ENCODE measurements around the gene NR1I3. TPM values are rescaled to one million over a fixed set of nuclear protein-coding genes. Genes with fewer than 3 reads are reported as not detected.
A peak's percentile ranks its signal among the peaks of the same experiment; 100 is the strongest.
"Not testable (repeated sequence)": the region's sequence is repeated elsewhere in the genome, so short reads cannot be mapped to it uniquely, and the experiment has no call there.

Gene NR1I3
- total and polyA plus RNA-seq, 2 experiments from 2014 or later, result 2.6 to 8.1 TPM

DNA sequence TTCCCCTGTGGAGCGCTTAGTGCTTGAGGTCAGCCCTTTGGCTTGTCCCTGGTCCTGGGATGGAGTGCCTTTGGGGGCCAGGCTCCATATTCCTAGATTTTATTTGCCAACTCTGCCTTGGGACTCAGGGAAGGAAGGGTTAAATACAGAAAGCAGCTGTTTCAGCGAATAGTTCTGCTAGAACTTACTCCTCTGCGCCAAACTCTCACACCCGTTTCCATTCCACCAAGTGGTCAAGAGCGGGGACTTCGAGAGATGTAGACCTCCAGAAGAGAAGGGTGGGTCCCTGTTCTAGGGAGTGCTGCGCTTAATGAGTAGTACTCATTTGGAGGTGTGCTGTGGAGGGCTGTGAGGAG is 12.8 kb downstream of the NR1I3 start:
- no peak overlapping the region for H2AFZ ChIP-seq
- H3K4me3 ChIP-seq, result no peak overlapping the region
- no peaks in the 10 kb centered on the region for H4K20me1 ChIP-seq (ENCODE audit: insufficient read depth, poor library complexity, severe bottlenecking)
- H3K4me1 ChIP-seq (ENCODE audit: insufficient read depth), result peaks cover 10% of the 10 kb centered on the region
- no peaks in the 10 kb centered on the region for H3K36me3 ChIP-seq (replicated peaks; ENCODE audit: insufficient read depth, low read depth)
- H3K9me2 ChIP-seq (replicated peaks; ENCODE audit: insufficient read depth), result no peaks in the 10 kb centered on the region
- no peaks in the 10 kb centered on the region for H3K9me3 ChIP-seq (ENCODE audit: low read depth)
- H3K27ac ChIP-seq, result peak overlapping the region; percentile 86
- TF ChIP-seq EZH2phosphoT487 (IDR thresholded peaks at IDR 0.05; ENCODE audit: low read depth, severe bottlenecking, unreplicated experiment), result no peak
- no peak for TF ChIP-seq EZH2 (IDR thresholded peaks at IDR 0.05; ENCODE audit: borderline replicate concordance)
- WGBS (ENCODE audit: low lambda C conversion rate, missing lambda C conversion rate), result 73% methylated on average over 7 of the region's 7 CpGs
- peaks cover 4% of the 10 kb centered on the region for H3K79me2 ChIP-seq
- DNase-seq (ENCODE audit: low spot score), result no peak
- H3K4me2 ChIP-seq, result peak overlapping the region; percentile 19
- no peaks in the 10 kb centered on the region for H3K27me3 ChIP-seq

DNA sequence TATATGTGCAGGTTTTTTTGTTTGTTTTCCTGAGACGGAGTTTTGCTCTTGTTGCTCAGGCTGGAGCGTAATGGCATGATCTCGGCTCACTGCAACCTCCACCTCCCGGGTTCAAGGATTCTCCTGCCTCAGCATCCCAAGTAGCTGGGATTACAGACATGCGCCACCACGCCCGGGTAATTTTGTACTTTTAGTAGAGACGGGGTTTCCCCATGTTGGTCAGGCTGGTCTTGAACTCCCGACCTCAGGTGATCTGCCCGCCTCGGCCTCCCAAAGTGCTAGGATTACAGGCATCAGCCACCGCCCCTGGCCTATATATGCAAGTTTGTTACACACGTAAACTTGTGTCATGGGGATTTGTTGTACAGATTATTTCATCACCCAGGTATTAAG is 13.3 kb downstream of the NR1I3 start:
- H3K9me2 ChIP-seq (replicated peaks; ENCODE audit: insufficient read depth); H3K9me3 ChIP-seq (ENCODE audit: low read depth); DNase-seq (ENCODE audit: low spot score); H3K36me3 ChIP-seq (replicated peaks; ENCODE audit: insufficient read depth, low read depth); H3K4me1 ChIP-seq (ENCODE audit: insufficient read depth); H3K4me3 ChIP-seq; H3K79me2 ChIP-seq; H2AFZ ChIP-seq; H4K20me1 ChIP-seq (ENCODE audit: insufficient read depth, poor library complexity, severe bottlenecking); H3K27me3 ChIP-seq: not testable (repeated sequence)
- WGBS (ENCODE audit: low lambda C conversion rate, missing lambda C conversion rate), result 62% methylated on average over 13 of the region's 13 CpGs
- H3K27ac ChIP-seq, result peak overlapping the region; percentile 86
- H3K4me2 ChIP-seq, result peak overlapping the region; percentile 19

DNA sequence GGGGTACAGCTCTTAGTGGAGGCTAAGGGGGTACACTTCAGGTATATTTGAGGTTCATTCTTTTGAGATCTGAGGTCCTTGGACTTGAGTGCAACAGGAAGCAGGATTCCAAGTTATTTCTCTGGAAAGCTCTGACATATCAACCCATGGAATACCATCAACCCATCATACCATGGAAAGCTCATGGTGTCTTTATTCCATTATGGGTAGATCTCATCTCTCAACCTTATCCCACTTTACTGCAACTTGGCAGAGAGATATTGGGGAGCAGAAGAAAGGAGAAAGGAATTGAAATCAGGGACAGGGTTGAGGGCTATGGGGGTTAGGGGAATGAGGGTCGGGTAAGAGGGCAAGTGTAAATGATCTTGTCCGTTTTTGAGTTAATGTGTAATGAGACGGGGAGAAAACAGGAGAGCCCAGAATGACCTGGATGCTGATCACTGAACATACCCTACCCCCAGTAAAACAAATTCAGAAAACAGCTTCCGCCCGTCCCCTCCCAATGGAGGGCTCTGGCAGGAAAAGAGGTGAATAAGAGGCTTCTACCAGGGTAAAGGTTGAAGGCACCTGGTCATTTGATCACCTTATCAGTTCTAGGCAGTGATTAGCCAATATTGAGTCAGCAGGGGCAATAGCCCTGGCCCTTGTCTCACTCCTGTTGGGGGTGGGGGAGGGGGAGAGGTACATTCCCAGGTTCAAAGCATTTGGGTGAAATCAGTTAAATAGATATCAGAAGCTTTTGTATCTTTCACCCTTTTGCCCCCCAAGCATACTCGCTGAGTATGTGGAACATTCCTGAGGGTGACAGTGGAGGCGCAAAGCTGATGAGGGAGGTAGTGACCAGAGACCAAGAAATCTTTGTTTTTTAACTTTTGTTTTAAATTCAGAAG is 14.0 kb downstream of the NR1I3 start:
- Histone ChIP-seq H3K79me2 (peaks cover 4% of the 10 kb centered on the region), H3K4me2 (peak overlapping the region; percentile 63), H3K9me3 (ENCODE audit: low read depth) (no peaks in the 10 kb centered on the region), H3K4me1 (ENCODE audit: insufficient read depth) (peaks cover 13% of the 10 kb centered on the region), H3K27me3 (no peaks in the 10 kb centered on the region), H3K4me3 (no peak overlapping the region), H3K9me2 (replicated peaks; ENCODE audit: insufficient read depth) (no peaks in the 10 kb centered on the region), H4K20me1 (ENCODE audit: insufficient read depth, poor library complexity, severe bottlenecking) (no peaks in the 10 kb centered on the region), H3K36me3 (replicated peaks; ENCODE audit: insufficient read depth, low read depth) (no peaks in the 10 kb centered on the region), H3K27ac (peak overlapping the region; percentile 86), H2AFZ (no peak overlapping the region)
- DNase-seq (ENCODE audit: low spot score), result peak; percentile 84
- TF ChIP-seq, protein P1, sequence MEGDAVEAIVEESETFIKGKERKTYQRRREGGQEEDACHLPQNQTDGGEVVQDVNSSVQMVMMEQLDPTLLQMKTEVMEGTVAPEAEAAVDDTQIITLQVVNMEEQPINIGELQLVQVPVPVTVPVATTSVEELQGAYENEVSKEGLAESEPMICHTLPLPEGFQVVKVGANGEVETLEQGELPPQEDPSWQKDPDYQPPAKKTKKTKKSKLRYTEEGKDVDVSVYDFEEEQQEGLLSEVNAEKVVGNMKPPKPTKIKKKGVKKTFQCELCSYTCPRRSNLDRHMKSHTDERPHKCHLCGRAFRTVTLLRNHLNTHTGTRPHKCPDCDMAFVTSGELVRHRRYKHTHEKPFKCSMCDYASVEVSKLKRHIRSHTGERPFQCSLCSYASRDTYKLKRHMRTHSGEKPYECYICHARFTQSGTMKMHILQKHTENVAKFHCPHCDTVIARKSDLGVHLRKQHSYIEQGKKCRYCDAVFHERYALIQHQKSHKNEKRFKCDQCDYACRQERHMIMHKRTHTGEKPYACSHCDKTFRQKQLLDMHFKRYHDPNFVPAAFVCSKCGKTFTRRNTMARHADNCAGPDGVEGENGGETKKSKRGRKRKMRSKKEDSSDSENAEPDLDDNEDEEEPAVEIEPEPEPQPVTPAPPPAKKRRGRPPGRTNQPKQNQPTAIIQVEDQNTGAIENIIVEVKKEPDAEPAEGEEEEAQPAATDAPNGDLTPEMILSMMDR (IDR thresholded peaks at IDR 0.05; ENCODE audit: poor library complexity), result no peak
- TF ChIP-seq EZH2phosphoT487 (IDR thresholded peaks at IDR 0.05; ENCODE audit: low read depth, severe bottlenecking, unreplicated experiment), result no peak
- TF ChIP-seq EZH2 (IDR thresholded peaks at IDR 0.05; ENCODE audit: borderline replicate concordance), result no peak
- WGBS (ENCODE audit: low lambda C conversion rate, missing lambda C conversion rate), result 53% methylated on average over 7 of the region's 7 CpGs

DNA sequence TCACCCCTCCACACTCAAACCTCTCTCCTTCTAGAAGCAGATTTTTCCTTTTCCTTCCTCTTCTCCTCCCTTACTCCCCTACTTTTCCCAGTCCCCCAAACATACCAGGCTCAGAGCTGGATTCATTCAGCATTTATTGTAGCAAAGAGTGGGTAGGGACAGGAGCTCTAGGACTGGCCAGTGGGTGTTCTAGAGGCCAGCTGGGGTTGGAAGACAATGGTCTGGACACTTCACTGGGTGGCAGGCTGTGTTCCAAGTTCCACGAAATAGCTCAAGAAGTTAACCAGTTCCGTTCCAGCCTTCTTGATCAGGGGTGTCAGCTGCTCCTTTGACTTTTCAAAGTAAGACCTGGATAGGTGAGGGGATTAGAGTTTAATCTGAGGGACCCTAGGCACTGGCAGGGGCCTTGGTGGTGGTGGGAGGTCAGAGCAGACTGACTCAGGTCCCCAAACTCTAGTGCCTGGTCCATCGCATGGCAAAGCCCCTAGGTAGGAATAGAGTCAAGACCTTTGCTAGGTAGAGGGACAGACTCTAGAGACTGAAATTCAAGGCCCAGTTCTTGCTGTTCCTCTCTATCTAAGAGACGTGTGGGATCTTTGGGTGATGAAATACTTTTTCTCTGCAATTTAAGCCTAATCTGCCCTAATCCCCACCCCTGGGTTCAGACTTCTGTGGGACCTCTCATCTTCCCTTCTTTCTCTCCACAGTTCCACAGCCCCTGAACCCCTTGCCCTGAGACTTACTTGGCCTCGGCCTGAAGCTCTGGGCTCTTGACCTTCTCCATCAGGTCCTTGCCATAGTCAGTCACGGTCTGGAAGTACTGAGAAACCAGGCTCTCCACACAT is 15.6 kb downstream of the NR1I3 start:
- no peak overlapping the region for H3K4me3 ChIP-seq
- H3K4me2 ChIP-seq, result peak overlapping the region; percentile 63
- no peaks in the 10 kb centered on the region for H3K36me3 ChIP-seq (replicated peaks; ENCODE audit: insufficient read depth, low read depth)
- H3K27ac ChIP-seq, result peak overlapping the region; percentile 86
- no peaks in the 10 kb centered on the region for H4K20me1 ChIP-seq (ENCODE audit: insufficient read depth, poor library complexity, severe bottlenecking)
- H3K9me2 ChIP-seq (replicated peaks; ENCODE audit: insufficient read depth), result no peaks in the 10 kb centered on the region
- no peak overlapping the region for H2AFZ ChIP-seq
- H3K79me2 ChIP-seq, result no peaks in the 10 kb centered on the region
- no peaks in the 10 kb centered on the region for H3K27me3 ChIP-seq
- DNase-seq (ENCODE audit: low spot score), result no peak
- TF ChIP-seq, protein P1 (IDR thresholded peaks at IDR 0.05; ENCODE audit: poor library complexity), result no peak
- TF ChIP-seq EZH2 (IDR thresholded peaks at IDR 0.05; ENCODE audit: borderline replicate concordance), result no peak
- TF ChIP-seq EZH2phosphoT487 (IDR thresholded peaks at IDR 0.05; ENCODE audit: low read depth, severe bottlenecking, unreplicated experiment), result no peak
- H3K4me1 ChIP-seq (ENCODE audit: insufficient read depth), result peaks cover 25% of the 10 kb centered on the region
- H3K9me3 ChIP-seq (ENCODE audit: low read depth), result no peaks in the 10 kb centered on the region
- 81% methylated on average over 6 of the region's 6 CpGs for WGBS (ENCODE audit: low lambda C conversion rate, missing lambda C conversion rate)
